GM12878 (cell line): Measurements from ENCODE around the gene ITGA11. TPM values are rescaled to one million over a fixed set of nuclear protein-coding genes. Genes with fewer than 3 reads are reported as not detected.

Experiments used
- ATAC-seq: fragments of 200-7000 bp; cut with Tn5 transposase; 3 replicates; pipeline ENCODE4 v1.9.1; 2020; ENCODE audit warnings: mild to moderate bottlenecking, moderate library complexity
- BruUV-seq: library from RNA; stranded (reverse); fragments of 400-500 nt; replicated peaks from 2 replicates; lab custom pipeline; 2021; lab: Mats Ljungman, UMichigan
- CTCF ChIA-PET: fragments of 300-600 bp; sonication (Branson Sonifier 250); formaldehyde crosslinking; extraction: SDS; loops from one replicate; lab custom pipeline; 2021; ENCODE audit warnings: inconsistent platforms; lab: Yijun Ruan, JAX
- POLR2A ChIA-PET: fragments of 350-600 bp; formaldehyde crosslinking; extraction: SDS; loops from one replicate; lab custom pipeline; 2021; ENCODE audit warnings: inconsistent platforms; lab: Charles Lee
- RAD21 ChIA-PET: fragments of 300-600 bp; sonication (Branson Sonifier 250); formaldehyde crosslinking; loops from one replicate; lab custom pipeline; 2023; ENCODE audit warnings: antibody characterized with exemption; ENCODE audit not compliant: unreplicated experiment; lab: Charles Lee
- SMC1A ChIA-PET: fragments of 300-600 bp; sonication (Branson Sonifier 250); formaldehyde crosslinking; loops from one replicate; lab custom pipeline; 2023; ENCODE audit not compliant: unreplicated experiment, uncharacterized antibody; lab: Charles Lee
- DNase-seq: peaks from one replicate; pipeline ENCODE4 v3.0.0-alpha.2; 2011; ENCODE audit warnings: low read depth, low spot score
- FAIRE-seq: peaks from 3 replicates; lab custom pipeline; 2011; peaks lifted over from hg19 to GRCh38; lab: Jason Lieb, UNC
- H2AFZ ChIP-seq: 2 replicates; pipeline ENCODE4 v1.6.0; 2011; ENCODE audit warnings: low read depth, low read length, control low read depth; ENCODE audit not compliant: control insufficient read depth
- H3K27ac ChIP-seq: 2 replicates; pipeline ENCODE4 v1.5.1; 2011; ENCODE audit warnings: control low read depth; ENCODE audit not compliant: control insufficient read depth, insufficient read depth
- H3K27me3 ChIP-seq, 2 experiments: replicated peaks in 1 of 2; 2 replicates each; pipeline versions ENCODE4 v1.6.0 to v1.6.1; 2011; ENCODE audit warnings: low read length in 1 of 2; ENCODE audit not compliant: control insufficient read depth in 2 of 2, insufficient read depth in 2 of 2
- H3K36me3 ChIP-seq, 2 experiments: 2 replicates each; pipeline ENCODE4 v1.5.1; 2011; ENCODE audit warnings: low read length in 1 of 2; ENCODE audit not compliant: control insufficient read depth in 2 of 2, insufficient read depth in 2 of 2
- H3K4me1 ChIP-seq: 2 replicates; pipeline ENCODE4 v1.6.1; 2011; ENCODE audit warnings: mild to moderate bottlenecking, low read length, moderate library complexity, mixed read lengths; ENCODE audit not compliant: control insufficient read depth, insufficient read depth
- H3K4me2 ChIP-seq: 2 replicates; pipeline ENCODE4 v1.6.0; 2011; ENCODE audit warnings: control low read depth; ENCODE audit not compliant: control insufficient read depth, insufficient read depth
- H3K4me3 ChIP-seq: fragments of 200-600 bp; sonication (generic); 2 replicates; pipeline ENCODE4 v1.5.1; 2016
- H3K79me2 ChIP-seq: 2 replicates; pipeline ENCODE4 v1.6.0; 2011; ENCODE audit warnings: low read length; ENCODE audit not compliant: control insufficient read depth, insufficient read depth
- H3K9ac ChIP-seq: 2 replicates; pipeline ENCODE4 v1.8.0; 2011; ENCODE audit warnings: low read length, control low read depth, mixed read lengths; ENCODE audit not compliant: control insufficient read depth, insufficient read depth
- H3K9me3 ChIP-seq: replicated peaks from 3 replicates; pipeline ENCODE4 v1.5.1; 2011; ENCODE audit warnings: mild to moderate bottlenecking, low read length; ENCODE audit not compliant: control insufficient read depth, insufficient read depth
- H4K20me1 ChIP-seq: 2 replicates; pipeline ENCODE4 v1.6.0; 2011; ENCODE audit not compliant: control insufficient read depth, insufficient read depth
- CUX1 ChIP-seq: IDR thresholded peaks from 2 replicates; pipeline ENCODE4 v1.6.1; 2012; ENCODE audit warnings: improper control_type of control experiment, low read depth, low read length; ENCODE audit not compliant: insufficient replicate concordance
- SPI1 ChIP-seq: IDR thresholded peaks from 2 replicates; pipeline ENCODE4 v1.6.1; 2011; ENCODE audit warnings: low read depth, mild to moderate bottlenecking, low read length, moderate library complexity, borderline replicate concordance; ENCODE audit not compliant: insufficient read depth
- TARDBP ChIP-seq: IDR thresholded peaks from 2 replicates; pipeline ENCODE4 v1.6.1; 2016; ENCODE audit warnings: borderline replicate concordance
- ZNF207 ChIP-seq: fragments of 450-650 bp; IDR thresholded peaks from 2 replicates; pipeline ENCODE4 v1.6.1; 2014; ENCODE audit warnings: antibody characterized with exemption, mild to moderate bottlenecking, borderline replicate concordance
- ZNF217 ChIP-seq: fragments of 450-650 bp; IDR thresholded peaks from 2 replicates; pipeline ENCODE4 v1.6.1; 2017; ENCODE audit warnings: antibody characterized with exemption, mild to moderate bottlenecking
- WGBS: methylation state at CpG from one replicate; pipeline ENCODE4 v1.1.6; 2016; ENCODE audit warnings: low lambda C conversion rate; ENCODE audit not compliant: insufficient replicate concordance, insufficient coverage; ENCODE audit errors: missing lambda C conversion rate; 5-methylcytosine and 5-hydroxymethylcytosine counted together
- in situ Hi-C: fragments of 300-500 bp; cut with MboI; formaldehyde crosslinking; loops from 9 replicates; pipeline ENCODE4 v1.14.3; 2018; ENCODE audit warnings: mixed read lengths
- intact Hi-C: fragments of 100-400 bp; cut with micrococcal nuclease; formaldehyde crosslinking; loops from one replicate; pipeline ENCODE4 v1.14.2; 2022; ENCODE audit not compliant: unreplicated experiment
- polyA plus RNA-seq, 11 experiments: library from polyadenylated mRNA; depleted of rRNA in 4 of 11; unstranded in 6 of 11; stranded (reverse) in 5 of 11; fragments of >200 nt; fragmentation: Nextera tagmentation in 4 of 11; fragmentation: Illumina TruSeq in 1 of 11; extraction: Ambion mirVana in 4 of 11; extraction: Trizol in 1 of 11; gene quantifications; 1 replicate in 1 of 11; 2 replicates in 10 of 11; pipeline versions ENCODE4 v1.2.1 to v1.2.3, GENCODE V29; 2011 to 2016; ENCODE audit warnings: inconsistent platforms in 2 of 11, missing spikeins in 2 of 11, low read depth in 1 of 11
- total RNA-seq, 4 experiments: library from RNA; depleted of rRNA in 3 of 4; stranded (reverse); fragments of >200 nt in 3 of 4; fragmentation: Illumina TruSeq in 1 of 4; extraction: Trizol in 1 of 4; gene quantifications; 2 replicates each; pipeline versions ENCODE4 v1.2.1 to v1.2.3, GENCODE V29; 2013 to 2021
- TF ChIP-seq, protein P1 (sequence below): fragments of 450-650 bp; IDR thresholded peaks from 2 replicates; pipeline ENCODE4 v1.6.1; 2018; ENCODE audit warnings: borderline replicate concordance, mild to moderate bottlenecking; ENCODE audit not compliant: partially characterized antibody
- TF ChIP-seq, protein P2 (sequence below): IDR thresholded peaks from 2 replicates; pipeline ENCODE4 v1.6.1; 2012; ENCODE audit warnings: low read length, inconsistent platforms

Gene ITGA11
- total and polyA plus RNA-seq, 10 of the 15 experiments (the other 5 are each of a cell fraction or from before 2014, with no cell fraction given), result under 0.01 to 0.36 (median 0.13) TPM; not detected in 1

- TF ChIP-seq CUX1, result no peak
- TF ChIP-seq, protein P1, sequence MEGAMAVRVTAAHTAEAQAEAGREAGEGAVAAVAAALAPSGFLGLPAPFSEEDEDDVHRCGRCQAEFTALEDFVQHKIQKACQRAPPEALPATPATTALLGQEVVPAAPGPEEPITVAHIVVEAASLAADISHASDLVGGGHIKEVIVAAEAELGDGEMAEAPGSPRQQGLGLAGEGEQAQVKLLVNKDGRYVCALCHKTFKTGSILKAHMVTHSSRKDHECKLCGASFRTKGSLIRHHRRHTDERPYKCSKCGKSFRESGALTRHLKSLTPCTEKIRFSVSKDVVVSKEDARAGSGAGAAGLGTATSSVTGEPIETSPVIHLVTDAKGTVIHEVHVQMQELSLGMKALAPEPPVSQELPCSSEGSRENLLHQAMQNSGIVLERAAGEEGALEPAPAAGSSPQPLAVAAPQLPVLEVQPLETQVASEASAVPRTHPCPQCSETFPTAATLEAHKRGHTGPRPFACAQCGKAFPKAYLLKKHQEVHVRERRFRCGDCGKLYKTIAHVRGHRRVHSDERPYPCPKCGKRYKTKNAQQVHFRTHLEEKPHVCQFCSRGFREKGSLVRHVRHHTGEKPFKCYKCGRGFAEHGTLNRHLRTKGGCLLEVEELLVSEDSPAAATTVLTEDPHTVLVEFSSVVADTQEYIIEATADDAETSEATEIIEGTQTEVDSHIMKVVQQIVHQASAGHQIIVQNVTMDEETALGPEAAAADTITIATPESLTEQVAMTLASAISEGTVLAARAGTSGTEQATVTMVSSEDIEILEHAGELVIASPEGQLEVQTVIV, result no peak
- no peak for TF ChIP-seq ZNF217
- TF ChIP-seq TARDBP, result no peak
- TF ChIP-seq, protein P2, sequence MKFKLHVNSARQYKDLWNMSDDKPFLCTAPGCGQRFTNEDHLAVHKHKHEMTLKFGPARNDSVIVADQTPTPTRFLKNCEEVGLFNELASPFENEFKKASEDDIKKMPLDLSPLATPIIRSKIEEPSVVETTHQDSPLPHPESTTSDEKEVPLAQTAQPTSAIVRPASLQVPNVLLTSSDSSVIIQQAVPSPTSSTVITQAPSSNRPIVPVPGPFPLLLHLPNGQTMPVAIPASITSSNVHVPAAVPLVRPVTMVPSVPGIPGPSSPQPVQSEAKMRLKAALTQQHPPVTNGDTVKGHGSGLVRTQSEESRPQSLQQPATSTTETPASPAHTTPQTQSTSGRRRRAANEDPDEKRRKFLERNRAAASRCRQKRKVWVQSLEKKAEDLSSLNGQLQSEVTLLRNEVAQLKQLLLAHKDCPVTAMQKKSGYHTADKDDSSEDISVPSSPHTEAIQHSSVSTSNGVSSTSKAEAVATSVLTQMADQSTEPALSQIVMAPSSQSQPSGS, result no peak
- no peak for TF ChIP-seq ZNF207
- no peak for TF ChIP-seq SPI1
- ATAC-seq (no peak), FAIRE-seq (no peak), DNase-seq (no peak)
- Histone ChIP-seq H3K4me2 (no peak overlapping the region), H3K4me1 (no peaks in the 10 kb centered on the region), H2AFZ (no peak overlapping the region), H4K20me1 (no peaks in the 10 kb centered on the region), H3K9me3 (no peaks in the 10 kb centered on the region), H3K79me2 (no peaks in the 10 kb centered on the region), H3K27ac (no peak overlapping the region), H3K9ac (no peak overlapping the region), H3K27me3 (no peaks in the 10 kb centered on the region; a peak in 2 of 4 replicates), H3K36me3 (no peaks in the 10 kb centered on the region), H3K4me3 (no peak overlapping the region)
- WGBS, result 41% methylated on average over 7 of the region's 7 CpGs
- SMC1A ChIA-PET, result no interaction called here
- no TSS peak for BruUV-seq
- RAD21 ChIA-PET, result no interaction called here
- in situ Hi-C loops (no loop called here), intact Hi-C loops (no loop called here)
- POLR2A ChIA-PET, result no interaction called here
- CTCF ChIA-PET, result no interaction called here
Measured at GRCh38 chr15:68424754-68425390, 7.1 kb downstream of the ITGA11 start.
